IMR-90 (cell line): ENCODE results near the gene BCL2. TPM values are rescaled to one million over a fixed set of nuclear protein-coding genes. Genes with fewer than 3 reads are reported as not detected.

Source experiments
- ATAC-seq: fragments of 200-7000 bp; cut with Tn5 transposase; 2 replicates; pipeline ENCODE4 v1.9.1; 2020; ENCODE audit warnings: low read depth, mild to moderate bottlenecking, moderate library complexity
- BruUV-seq: library from RNA; stranded (reverse); fragments of 400-500 nt; replicated peaks from 2 replicates; lab custom pipeline; 2021; lab: Mats Ljungman, UMichigan
- CTCF ChIA-PET: fragments of 300-600 bp; formaldehyde crosslinking; extraction: SDS; loops from one replicate; lab custom pipeline; 2021; ENCODE audit warnings: antibody characterized with exemption; lab: Yijun Ruan, JAX
- POLR2A ChIA-PET: fragments of 300-600 bp; sonication (Branson Sonifier 250); formaldehyde crosslinking; loops from one replicate; lab custom pipeline; 2022; ENCODE audit warnings: antibody characterized with exemption; ENCODE audit not compliant: unreplicated experiment; lab: Charles Lee
- DNase-seq: peaks from one replicate; pipeline ENCODE4 v3.0.0; 2013
- H2AFZ ChIP-seq: replicated peaks from 2 replicates; pipeline ENCODE3; 2013; ENCODE audit warnings: low read length, mild to moderate bottlenecking; ENCODE audit not compliant: poor library complexity
- H2AK5ac ChIP-seq: 2 replicates; pipeline ENCODE4 v1.6.1; 2013; ENCODE audit warnings: low read depth, low read length, inconsistent platforms
- H2AK9ac ChIP-seq: replicated peaks from 2 replicates; pipeline ENCODE3; 2013; ENCODE audit warnings: mild to moderate bottlenecking, low read depth, low read length, moderate library complexity; ENCODE audit not compliant: poor library complexity
- H2BK120ac ChIP-seq: 2 replicates; pipeline ENCODE4 v1.6.1; 2013; ENCODE audit warnings: low read depth, low read length, inconsistent platforms
- H2BK15ac ChIP-seq: 3 replicates; pipeline ENCODE4 v1.6.1; 2013; ENCODE audit warnings: low read depth, low read length, inconsistent platforms
- H2BK20ac ChIP-seq: 2 replicates; pipeline ENCODE4 v1.6.1; 2013; ENCODE audit warnings: low read depth, mild to moderate bottlenecking, inconsistent platforms, low read length, moderate library complexity
- H2BK5ac ChIP-seq: 2 replicates; pipeline ENCODE4 v1.6.1; 2013; ENCODE audit warnings: mild to moderate bottlenecking, low read depth, low read length, inconsistent platforms; ENCODE audit not compliant: poor library complexity, severe bottlenecking
- H3K14ac ChIP-seq: replicated peaks from 2 replicates; pipeline ENCODE4 v1.6.1; 2013; ENCODE audit warnings: low read depth, low read length, inconsistent platforms
- H3K18ac ChIP-seq: 2 replicates; pipeline ENCODE4 v1.6.1; 2013; ENCODE audit warnings: low read depth, low read length, control low read depth
- H3K23ac ChIP-seq: 2 replicates; pipeline ENCODE4 v1.6.1; 2013; ENCODE audit warnings: low read depth, low read length, inconsistent platforms
- H3K27ac ChIP-seq: 2 replicates; pipeline ENCODE4 v1.5.1; 2013; ENCODE audit warnings: mild to moderate bottlenecking, control low read depth, low read length; ENCODE audit not compliant: insufficient read depth
- H3K27me3 ChIP-seq: 2 replicates; pipeline ENCODE4 v1.6.1; 2013; ENCODE audit warnings: low read length; ENCODE audit not compliant: control insufficient read depth, insufficient read depth
- H3K36me3 ChIP-seq: 2 replicates; pipeline ENCODE4 v1.6.1; 2013; ENCODE audit warnings: low read length, mixed read lengths; ENCODE audit not compliant: control insufficient read depth, insufficient read depth
- H3K4ac ChIP-seq: 2 replicates; pipeline ENCODE4 v1.6.1; 2013; ENCODE audit warnings: low read depth, low read length, inconsistent platforms
- H3K4me1 ChIP-seq: 2 replicates; pipeline ENCODE4 v1.6.1; 2013; ENCODE audit warnings: low read length, mixed read lengths; ENCODE audit not compliant: control insufficient read depth, insufficient read depth
- H3K4me2 ChIP-seq: 2 replicates; pipeline ENCODE4 v1.6.1; 2013; ENCODE audit warnings: low read depth, mild to moderate bottlenecking, control low read depth, low read length, moderate library complexity
- H3K4me3 ChIP-seq: 2 replicates; pipeline ENCODE4 v1.5.1; 2013; ENCODE audit warnings: low read depth, mild to moderate bottlenecking, control low read depth, low read length, moderate library complexity; ENCODE audit not compliant: insufficient read depth
- H3K56ac ChIP-seq: 2 replicates; pipeline ENCODE4 v1.6.1; 2013; ENCODE audit warnings: low read length, inconsistent platforms; ENCODE audit not compliant: insufficient read depth; ENCODE audit errors: extremely low read depth
- H3K79me1 ChIP-seq, 2 experiments: 2 replicates each; pipeline ENCODE4 v1.6.1; 2013; ENCODE audit warnings: low read length in 2 of 2, inconsistent platforms in 1 of 2, low read depth in 1 of 2
- H3K9ac ChIP-seq: 2 replicates; pipeline ENCODE4 v1.6.1; 2013; ENCODE audit warnings: low read depth, low read length, control low read depth
- H3K9me1 ChIP-seq: 2 replicates; pipeline ENCODE4 v1.6.1; 2013; ENCODE audit warnings: low read length, inconsistent platforms; ENCODE audit not compliant: insufficient read depth
- H3K9me3 ChIP-seq: 2 replicates; pipeline ENCODE4 v1.6.1; 2013; ENCODE audit warnings: low read length; ENCODE audit not compliant: control insufficient read depth, insufficient read depth
- H4K20me1 ChIP-seq: 2 replicates; pipeline ENCODE4 v1.6.1; 2013; ENCODE audit warnings: low read length, inconsistent platforms; ENCODE audit not compliant: insufficient read depth
- H4K5ac ChIP-seq: 2 replicates; pipeline ENCODE4 v1.6.1; 2013; ENCODE audit warnings: mild to moderate bottlenecking, low read depth, low read length, control low read depth
- H4K8ac ChIP-seq, 2 experiments: 2 replicates each; pipeline ENCODE4 v1.6.1; 2013; ENCODE audit warnings: low read depth in 2 of 2, low read length in 2 of 2, control low read depth in 1 of 2, inconsistent platforms in 1 of 2
- H4K91ac ChIP-seq: 2 replicates; pipeline ENCODE4 v1.6.1; 2013; ENCODE audit warnings: low read depth, low read length, inconsistent platforms; ENCODE audit not compliant: insufficient read depth
- MAZ ChIP-seq: IDR thresholded peaks from 2 replicates; pipeline ENCODE4 v1.6.1; 2012; ENCODE audit warnings: low read depth, mild to moderate bottlenecking, low read length, improper control_type of control experiment, moderate library complexity, borderline replicate concordance
- RFX5 ChIP-seq: IDR thresholded peaks from 2 replicates; pipeline ENCODE4 v1.8.0; 2012; ENCODE audit warnings: low read depth, mild to moderate bottlenecking, low read length, moderate library complexity
- dilution Hi-C: fragments of 300-500 bp; cut with HindIII; formaldehyde crosslinking; loops from one replicate; pipeline ENCODE4 v1.14.3; 2018; ENCODE audit warnings: low sequenced_read_pairs; ENCODE audit not compliant: unreplicated experiment
- in situ Hi-C: fragments of 300-500 bp; cut with MboI; formaldehyde crosslinking; loops from 3 replicates; pipeline ENCODE4 v1.14.3; 2019; ENCODE audit warnings: low sequenced_read_pairs, inconsistent platforms, mixed read lengths
- intact Hi-C: fragments of 100-400 bp; cut with micrococcal nuclease; formaldehyde crosslinking; loops from 2 replicates; pipeline ENCODE4 v1.10.0; 2022
- polyA plus RNA-seq, 3 experiments: library from polyadenylated mRNA; depleted of rRNA; stranded (reverse); fragments of >200 nt; gene quantifications; 2 replicates each; pipeline ENCODE4 v1.2.3, GENCODE V29; 2012; ENCODE audit warnings: low replicate concordance in 1 of 3
- total RNA-seq: library from RNA; depleted of rRNA; stranded (reverse); fragments of >200 nt; gene quantifications from 2 replicates; pipeline ENCODE4 v1.2.3, GENCODE V29; 2012

Gene BCL2
- total and polyA plus RNA-seq, 2 of the 4 experiments (the other 2 are of a cell fraction), result 0.24 to 0.54 TPM

GRCh38 chr18:63282793-63283192 lies 36.8 kb downstream of the BCL2 start:
- H4K20me1 ChIP-seq, result no peaks in the 10 kb centered on the region
- intact Hi-C loops (no loop called here), dilution Hi-C loops (no loop called here), in situ Hi-C loops (no loop called here)
- peaks cover 1% of the 10 kb centered on the region; the same call in 1 of the 2 replicates for H3K27me3 ChIP-seq
- BruUV-seq, result no TSS peak
- ATAC-seq, result no peak
- no peak overlapping the region for H3K56ac ChIP-seq
- H4K5ac ChIP-seq, result no peak overlapping the region
- H2BK20ac ChIP-seq, result no peak overlapping the region
- H3K14ac ChIP-seq, result no peak overlapping the region
- ChIA-PET CTCF (no interaction called here), POLR2A (no interaction called here)
- H3K9me1 ChIP-seq, result no peaks in the 10 kb centered on the region
- no peak overlapping the region for H3K18ac ChIP-seq
- no peak overlapping the region for H2BK15ac ChIP-seq
- H2AK5ac ChIP-seq, result no peak overlapping the region
- no peaks in the 10 kb centered on the region for H3K79me1 ChIP-seq
- DNase-seq, result no peak
- no peak overlapping the region for H3K4me2 ChIP-seq
- TF ChIP-seq MAZ (no peak), RFX5 (no peak)
- no peak overlapping the region for H2AK9ac ChIP-seq
- H3K23ac ChIP-seq, result no peak overlapping the region
- no peak overlapping the region for H2BK120ac ChIP-seq
- H3K4ac ChIP-seq, result no peak overlapping the region
- H3K27ac ChIP-seq, result no peak overlapping the region
- no peak overlapping the region for H4K8ac ChIP-seq
- no peak overlapping the region for H4K91ac ChIP-seq
- H2AFZ ChIP-seq, result no peak overlapping the region
- no peaks in the 10 kb centered on the region for H3K9me3 ChIP-seq
- H2BK5ac ChIP-seq, result no peak overlapping the region
- no peaks in the 10 kb centered on the region for H3K36me3 ChIP-seq
- H3K4me3 ChIP-seq, result no peak overlapping the region
- no peaks in the 10 kb centered on the region for H3K4me1 ChIP-seq
- no peak overlapping the region for H3K9ac ChIP-seq
